ENCODE data around the gene DHRS11. TPM values are rescaled to one million over a fixed set of nuclear protein-coding genes. Genes with fewer than 3 reads are reported as not detected.

Gene DHRS11
- total and polyA plus RNA-seq, 2 experiments from 2014 or later, result 23.4 to 36.7 TPM

DNA sequence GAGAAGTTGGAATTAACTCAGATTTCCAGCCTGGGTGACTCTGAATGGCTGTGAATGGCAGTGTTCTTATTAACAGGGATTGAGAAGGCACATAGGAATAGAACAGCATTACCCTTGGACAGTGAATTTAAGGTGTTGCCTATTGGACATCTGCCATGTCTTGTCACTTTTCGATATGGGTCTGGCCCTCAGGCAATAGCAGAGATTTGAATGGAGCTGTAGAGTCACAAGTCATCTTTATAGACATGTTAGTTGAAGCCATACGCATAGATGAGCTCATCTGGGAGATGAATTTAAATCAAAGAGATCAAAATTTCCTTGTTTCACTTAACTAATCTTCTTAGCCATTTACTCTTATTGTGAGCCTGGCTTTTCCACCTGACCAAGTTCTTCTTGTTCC is 14.9 kb upstream of the DHRS11 start:
- H3K9me2 ChIP-seq (ENCODE audit: insufficient read depth), result no peaks in the 10 kb centered on the region
- no peak overlapping the region for H3K4me3 ChIP-seq
- no peaks in the 10 kb centered on the region for H3K4me1 ChIP-seq (ENCODE audit: insufficient read depth)
- ATAC-seq, result no peak
- H2AFZ ChIP-seq, result no peak overlapping the region
- H3F3A ChIP-seq (replicated peaks; ENCODE audit: low read depth), result no peaks in the 10 kb centered on the region
- TF ChIP-seq ZNF331 (CRISPR knock-in tag; IDR thresholded peaks at IDR 0.05; ENCODE audit: low read depth) (no peak), EZH2 (IDR thresholded peaks at IDR 0.05; ENCODE audit: low read depth, unreplicated experiment) (no peak), ZNF114 (CRISPR knock-in tag; IDR thresholded peaks at IDR 0.05) (no peak), EZH2phosphoT487 (IDR thresholded peaks at IDR 0.05; ENCODE audit: unreplicated experiment) (no peak), JUNB (IDR thresholded peaks at IDR 0.05; ENCODE audit: unreplicated experiment) (no peak), NANOG (IDR thresholded peaks at IDR 0.05; ENCODE audit: borderline replicate concordance) (no peak), CREB1 (CRISPR knock-in tag; IDR thresholded peaks at IDR 0.05; ENCODE audit: low read depth) (no peak), POLR2AphosphoS5 (IDR thresholded peaks at IDR 0.05; ENCODE audit: low read depth) (no peak), STAT1 (IDR thresholded peaks at IDR 0.05; ENCODE audit: unreplicated experiment) (no peak)
- TF ChIP-seq, protein P1, sequence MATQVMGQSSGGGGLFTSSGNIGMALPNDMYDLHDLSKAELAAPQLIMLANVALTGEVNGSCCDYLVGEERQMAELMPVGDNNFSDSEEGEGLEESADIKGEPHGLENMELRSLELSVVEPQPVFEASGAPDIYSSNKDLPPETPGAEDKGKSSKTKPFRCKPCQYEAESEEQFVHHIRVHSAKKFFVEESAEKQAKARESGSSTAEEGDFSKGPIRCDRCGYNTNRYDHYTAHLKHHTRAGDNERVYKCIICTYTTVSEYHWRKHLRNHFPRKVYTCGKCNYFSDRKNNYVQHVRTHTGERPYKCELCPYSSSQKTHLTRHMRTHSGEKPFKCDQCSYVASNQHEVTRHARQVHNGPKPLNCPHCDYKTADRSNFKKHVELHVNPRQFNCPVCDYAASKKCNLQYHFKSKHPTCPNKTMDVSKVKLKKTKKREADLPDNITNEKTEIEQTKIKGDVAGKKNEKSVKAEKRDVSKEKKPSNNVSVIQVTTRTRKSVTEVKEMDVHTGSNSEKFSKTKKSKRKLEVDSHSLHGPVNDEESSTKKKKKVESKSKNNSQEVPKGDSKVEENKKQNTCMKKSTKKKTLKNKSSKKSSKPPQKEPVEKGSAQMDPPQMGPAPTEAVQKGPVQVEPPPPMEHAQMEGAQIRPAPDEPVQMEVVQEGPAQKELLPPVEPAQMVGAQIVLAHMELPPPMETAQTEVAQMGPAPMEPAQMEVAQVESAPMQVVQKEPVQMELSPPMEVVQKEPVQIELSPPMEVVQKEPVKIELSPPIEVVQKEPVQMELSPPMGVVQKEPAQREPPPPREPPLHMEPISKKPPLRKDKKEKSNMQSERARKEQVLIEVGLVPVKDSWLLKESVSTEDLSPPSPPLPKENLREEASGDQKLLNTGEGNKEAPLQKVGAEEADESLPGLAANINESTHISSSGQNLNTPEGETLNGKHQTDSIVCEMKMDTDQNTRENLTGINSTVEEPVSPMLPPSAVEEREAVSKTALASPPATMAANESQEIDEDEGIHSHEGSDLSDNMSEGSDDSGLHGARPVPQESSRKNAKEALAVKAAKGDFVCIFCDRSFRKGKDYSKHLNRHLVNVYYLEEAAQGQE (IDR thresholded peaks at IDR 0.05; ENCODE audit: unreplicated experiment), result no peak
- TF ChIP-seq, protein P2, sequence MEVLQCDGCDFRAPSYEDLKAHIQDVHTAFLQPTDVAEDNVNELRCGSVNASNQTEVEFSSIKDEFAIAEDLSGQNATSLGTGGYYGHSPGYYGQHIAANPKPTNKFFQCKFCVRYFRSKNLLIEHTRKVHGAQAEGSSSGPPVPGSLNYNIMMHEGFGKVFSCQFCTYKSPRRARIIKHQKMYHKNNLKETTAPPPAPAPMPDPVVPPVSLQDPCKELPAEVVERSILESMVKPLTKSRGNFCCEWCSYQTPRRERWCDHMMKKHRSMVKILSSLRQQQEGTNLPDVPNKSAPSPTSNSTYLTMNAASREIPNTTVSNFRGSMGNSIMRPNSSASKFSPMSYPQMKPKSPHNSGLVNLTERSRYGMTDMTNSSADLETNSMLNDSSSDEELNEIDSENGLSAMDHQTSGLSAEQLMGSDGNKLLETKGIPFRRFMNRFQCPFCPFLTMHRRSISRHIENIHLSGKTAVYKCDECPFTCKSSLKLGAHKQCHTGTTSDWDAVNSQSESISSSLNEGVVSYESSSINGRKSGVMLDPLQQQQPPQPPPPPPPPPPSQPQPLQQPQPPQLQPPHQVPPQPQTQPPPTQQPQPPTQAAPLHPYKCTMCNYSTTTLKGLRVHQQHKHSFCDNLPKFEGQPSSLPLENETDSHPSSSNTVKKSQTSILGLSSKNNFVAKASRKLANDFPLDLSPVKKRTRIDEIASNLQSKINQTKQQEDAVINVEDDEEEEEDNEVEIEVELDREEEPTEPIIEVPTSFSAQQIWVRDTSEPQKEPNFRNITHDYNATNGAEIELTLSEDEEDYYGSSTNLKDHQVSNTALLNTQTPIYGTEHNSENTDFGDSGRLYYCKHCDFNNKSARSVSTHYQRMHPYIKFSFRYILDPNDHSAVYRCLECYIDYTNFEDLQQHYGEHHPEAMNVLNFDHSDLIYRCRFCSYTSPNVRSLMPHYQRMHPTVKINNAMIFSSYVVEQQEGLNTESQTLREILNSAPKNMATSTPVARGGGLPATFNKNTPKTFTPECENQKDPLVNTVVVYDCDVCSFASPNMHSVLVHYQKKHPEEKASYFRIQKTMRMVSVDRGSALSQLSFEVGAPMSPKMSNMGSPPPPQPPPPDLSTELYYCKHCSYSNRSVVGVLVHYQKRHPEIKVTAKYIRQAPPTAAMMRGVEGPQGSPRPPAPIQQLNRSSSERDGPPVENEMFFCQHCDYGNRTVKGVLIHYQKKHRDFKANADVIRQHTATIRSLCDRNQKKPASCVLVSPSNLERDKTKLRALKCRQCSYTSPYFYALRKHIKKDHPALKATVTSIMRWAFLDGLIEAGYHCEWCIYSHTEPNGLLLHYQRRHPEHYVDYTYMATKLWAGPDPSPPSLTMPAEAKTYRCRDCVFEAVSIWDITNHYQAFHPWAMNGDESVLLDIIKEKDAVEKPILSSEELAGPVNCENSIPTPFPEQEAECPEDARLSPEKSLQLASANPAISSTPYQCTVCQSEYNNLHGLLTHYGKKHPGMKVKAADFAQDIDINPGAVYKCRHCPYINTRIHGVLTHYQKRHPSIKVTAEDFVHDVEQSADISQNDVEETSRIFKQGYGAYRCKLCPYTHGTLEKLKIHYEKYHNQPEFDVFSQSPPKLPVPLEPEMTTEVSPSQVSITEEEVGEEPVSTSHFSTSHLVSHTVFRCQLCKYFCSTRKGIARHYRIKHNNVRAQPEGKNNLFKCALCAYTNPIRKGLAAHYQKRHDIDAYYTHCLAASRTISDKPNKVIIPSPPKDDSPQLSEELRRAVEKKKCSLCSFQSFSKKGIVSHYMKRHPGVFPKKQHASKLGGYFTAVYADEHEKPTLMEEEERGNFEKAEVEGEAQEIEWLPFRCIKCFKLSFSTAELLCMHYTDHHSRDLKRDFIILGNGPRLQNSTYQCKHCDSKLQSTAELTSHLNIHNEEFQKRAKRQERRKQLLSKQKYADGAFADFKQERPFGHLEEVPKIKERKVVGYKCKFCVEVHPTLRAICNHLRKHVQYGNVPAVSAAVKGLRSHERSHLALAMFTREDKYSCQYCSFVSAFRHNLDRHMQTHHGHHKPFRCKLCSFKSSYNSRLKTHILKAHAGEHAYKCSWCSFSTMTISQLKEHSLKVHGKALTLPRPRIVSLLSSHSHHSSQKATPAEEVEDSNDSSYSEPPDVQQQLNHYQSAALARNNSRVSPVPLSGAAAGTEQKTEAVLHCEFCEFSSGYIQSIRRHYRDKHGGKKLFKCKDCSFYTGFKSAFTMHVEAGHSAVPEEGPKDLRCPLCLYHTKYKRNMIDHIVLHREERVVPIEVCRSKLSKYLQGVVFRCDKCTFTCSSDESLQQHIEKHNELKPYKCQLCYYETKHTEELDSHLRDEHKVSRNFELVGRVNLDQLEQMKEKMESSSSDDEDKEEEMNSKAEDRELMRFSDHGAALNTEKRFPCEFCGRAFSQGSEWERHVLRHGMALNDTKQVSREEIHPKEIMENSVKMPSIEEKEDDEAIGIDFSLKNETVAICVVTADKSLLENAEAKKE (CRISPR knock-in tag; IDR thresholded peaks at IDR 0.05), result no peak
- TF ChIP-seq, protein P3, sequence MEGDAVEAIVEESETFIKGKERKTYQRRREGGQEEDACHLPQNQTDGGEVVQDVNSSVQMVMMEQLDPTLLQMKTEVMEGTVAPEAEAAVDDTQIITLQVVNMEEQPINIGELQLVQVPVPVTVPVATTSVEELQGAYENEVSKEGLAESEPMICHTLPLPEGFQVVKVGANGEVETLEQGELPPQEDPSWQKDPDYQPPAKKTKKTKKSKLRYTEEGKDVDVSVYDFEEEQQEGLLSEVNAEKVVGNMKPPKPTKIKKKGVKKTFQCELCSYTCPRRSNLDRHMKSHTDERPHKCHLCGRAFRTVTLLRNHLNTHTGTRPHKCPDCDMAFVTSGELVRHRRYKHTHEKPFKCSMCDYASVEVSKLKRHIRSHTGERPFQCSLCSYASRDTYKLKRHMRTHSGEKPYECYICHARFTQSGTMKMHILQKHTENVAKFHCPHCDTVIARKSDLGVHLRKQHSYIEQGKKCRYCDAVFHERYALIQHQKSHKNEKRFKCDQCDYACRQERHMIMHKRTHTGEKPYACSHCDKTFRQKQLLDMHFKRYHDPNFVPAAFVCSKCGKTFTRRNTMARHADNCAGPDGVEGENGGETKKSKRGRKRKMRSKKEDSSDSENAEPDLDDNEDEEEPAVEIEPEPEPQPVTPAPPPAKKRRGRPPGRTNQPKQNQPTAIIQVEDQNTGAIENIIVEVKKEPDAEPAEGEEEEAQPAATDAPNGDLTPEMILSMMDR (conservative IDR thresholded peaks at IDR 0.05; ENCODE audit: low read depth in 2 of 2), result no peak
- TF ChIP-seq, protein P4, sequence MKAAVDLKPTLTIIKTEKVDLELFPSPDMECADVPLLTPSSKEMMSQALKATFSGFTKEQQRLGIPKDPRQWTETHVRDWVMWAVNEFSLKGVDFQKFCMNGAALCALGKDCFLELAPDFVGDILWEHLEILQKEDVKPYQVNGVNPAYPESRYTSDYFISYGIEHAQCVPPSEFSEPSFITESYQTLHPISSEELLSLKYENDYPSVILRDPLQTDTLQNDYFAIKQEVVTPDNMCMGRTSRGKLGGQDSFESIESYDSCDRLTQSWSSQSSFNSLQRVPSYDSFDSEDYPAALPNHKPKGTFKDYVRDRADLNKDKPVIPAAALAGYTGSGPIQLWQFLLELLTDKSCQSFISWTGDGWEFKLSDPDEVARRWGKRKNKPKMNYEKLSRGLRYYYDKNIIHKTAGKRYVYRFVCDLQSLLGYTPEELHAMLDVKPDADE (IDR thresholded peaks at IDR 0.05), result no peak
- Mint-ChIP-seq H3K27me3 (ENCODE audit: insufficient read depth, low read depth, poor library complexity) (peaks cover 4% of the 10 kb centered on the region), H3K9me3 (no peaks in the 10 kb centered on the region), H3K36me3 (ENCODE audit: low read depth) (peaks cover 38% of the 10 kb centered on the region), H3K27ac (no peak overlapping the region), H3K4me3 (no peak overlapping the region), H3K4me1 (no peaks in the 10 kb centered on the region)
- no peak overlapping the region for H3K4me2 ChIP-seq
- no peaks in the 10 kb centered on the region for H3K27me3 ChIP-seq (ENCODE audit: insufficient read depth)
- no peak for DNase-seq (ENCODE audit: low spot score)
- H3K36me3 ChIP-seq (ENCODE audit: insufficient read depth), result peaks cover 29% of the 10 kb centered on the region
- peaks cover 12% of the 10 kb centered on the region for H3K79me2 ChIP-seq (replicated peaks; ENCODE audit: insufficient read depth)
- no peak overlapping the region for H3K27ac ChIP-seq (ENCODE audit: low read depth)
- peaks cover 8% of the 10 kb centered on the region; the same call in 1 of the 2 replicates for H4K20me1 ChIP-seq (replicated peaks; ENCODE audit: insufficient read depth)
